ENCODE measurements around the gene PCLAF.

PCLAF gene

GRCh38 chr15:64315216-64315615 is 66.0 kb downstream of the PCLAF start:
- no peak for DNase-seq (ENCODE audit: low spot score)

DNA sequence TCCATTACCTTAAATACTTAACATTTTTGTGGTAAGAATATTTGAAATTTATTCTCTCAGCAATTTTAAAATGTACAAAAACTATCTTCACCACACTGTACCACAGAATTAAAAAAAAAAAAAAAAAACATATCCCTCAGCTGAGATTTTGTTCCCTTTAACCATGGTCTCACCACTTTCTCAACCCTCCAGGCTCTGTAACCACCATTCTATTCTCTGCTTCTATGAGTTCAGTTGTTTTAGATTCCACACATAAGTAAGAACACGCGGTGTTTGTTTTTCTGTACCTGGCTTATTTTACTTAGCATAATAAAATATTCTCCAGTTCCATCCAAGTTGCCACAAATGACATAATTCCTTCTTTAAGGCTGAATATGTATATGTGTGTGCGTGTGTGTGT is 66.8 kb downstream of the PCLAF start:
- DNase-seq (ENCODE audit: low spot score) = no peak
